Upper lobe of left lung (tissue), 6 donors: ENCODE measurements around the gene GSTM5. TPM values are rescaled to one million over a fixed set of nuclear protein-coding genes. Genes with fewer than 3 reads are reported as not detected.
"Not testable (repeated sequence)": the region's sequence is repeated elsewhere in the genome, so short reads cannot be mapped to it uniquely, and the experiment has no call there.

Experiments
- ATAC-seq, 2 donors: fragments of 200-7000 bp; cut with Tn5 transposase; one replicate each; pipeline ENCODE4 v1.9.1; 2022; ENCODE audit warnings: mild to moderate bottlenecking in 2 of 2, moderate library complexity in 2 of 2; ENCODE audit not compliant: low FRiP score in 2 of 2
- DNase-seq, 2 donors: peaks; one replicate each; pipeline ENCODE4 v3.0.0-alpha.2; 2019 to 2020
- H3K27ac ChIP-seq, 4 donors: fragments of 200-600 bp; sonication (generic); one replicate each; pipeline ENCODE4 v1.5.1; 2016 to 2019
- H3K27me3 ChIP-seq, 4 donors: fragments of 200-600 bp; sonication (generic); one replicate each; pipeline ENCODE4 v1.5.1; 2017 to 2019
- H3K36me3 ChIP-seq, 4 donors: fragments of 200-600 bp; sonication (generic); one replicate each; pipeline ENCODE4 v1.5.1; 2016 to 2019
- H3K4me1 ChIP-seq, 4 donors: fragments of 200-600 bp; sonication (generic); one replicate each; pipeline ENCODE4 v1.5.1; 2018 to 2019
- H3K4me3 ChIP-seq, 4 donors: fragments of 200-600 bp; sonication (generic); one replicate each; pipeline ENCODE4 v1.5.1; 2017 to 2019; ENCODE audit warnings: mild to moderate bottlenecking in 2 of 4, moderate library complexity in 1 of 4
- H3K9me3 ChIP-seq, 4 donors: fragments of 200-600 bp; sonication (generic); one replicate each; pipeline ENCODE4 v1.5.1; 2018 to 2019
- CTCF ChIP-seq, 6 experiments: fragments of 450-650 bp in 4 of 6; fragments of 200-600 bp in 2 of 6; sonication (generic) in 2 of 6; IDR thresholded peaks; one replicate each; pipeline ENCODE4 v1.5.1; 2016 to 2019; ENCODE audit warnings: antibody characterized with exemption in 6 of 6
- EP300 ChIP-seq, 4 donors: sonication (generic); formaldehyde crosslinking; IDR thresholded peaks; one replicate each; pipeline ENCODE4 v1.5.1; 2017; ENCODE audit warnings: antibody characterized with exemption in 4 of 4, control low read depth in 2 of 4
- POLR2A ChIP-seq, 4 donors: fragments of 450-650 bp; IDR thresholded peaks; one replicate each; pipeline ENCODE4 v1.5.1; 2016 to 2017; ENCODE audit warnings: antibody characterized with exemption in 4 of 4, mild to moderate bottlenecking in 2 of 4
- POLR2AphosphoS5 ChIP-seq, 2 donors: sonication (generic); formaldehyde crosslinking; IDR thresholded peaks; one replicate each; pipeline ENCODE4 v1.5.1; 2017; ENCODE audit warnings: antibody characterized with exemption in 2 of 2
- WGBS, 2 donors: methylation state at CpG; one replicate each; pipeline ENCODE4 v1.1.5; 2017 to 2018; 5-methylcytosine and 5-hydroxymethylcytosine counted together
- total RNA-seq, 6 donors: library from RNA; depleted of rRNA in 4 of 6; stranded (reverse); fragments of >200 nt in 4 of 6; gene quantifications; one replicate each; pipeline versions ENCODE4 v1.1.0 to v1.2.1, GENCODE V29; 2016 to 2021
- donor health status: DM: no; HTN: no; CAD: no; lungs with moderate emphysema.
- donor health status: DM: no; HTN: yes; CAD: no; lungs with severe emphysema.

GSTM5 gene
- total RNA-seq, 6 donors from 2014 or later: 1.00 to 24.3 (median 8.3) TPM

GRCh38 chr1:109764561-109765482, 52.8 kb downstream of the GSTM5 start:
- no peaks in the 10 kb centered on the region for H3K27me3 ChIP-seq
- TF ChIP-seq POLR2AphosphoS5 (IDR thresholded peaks at IDR 0.05): no peak
- TF ChIP-seq POLR2A (IDR thresholded peaks at IDR 0.05): no peak
- TF ChIP-seq CTCF (IDR thresholded peaks at IDR 0.05): no peak
- TF ChIP-seq EP300 (IDR thresholded peaks at IDR 0.05): no peak
- H3K4me1 ChIP-seq: peaks cover 6 to 9% (median 9%) of the 10 kb centered on the region in 4 donors
- H3K36me3 ChIP-seq: no peaks in the 10 kb centered on the region
- DNase-seq (peak in 1 of 2 donors; percentile 15), ATAC-seq (no peak)
- H3K4me3 ChIP-seq: no peak overlapping the region
- no peaks in the 10 kb centered on the region for H3K9me3 ChIP-seq
- H3K27ac ChIP-seq: no peak overlapping the region
- WGBS, 2 donors: 89 to 93% methylated on average over 13 of the region's 13 CpGs

DNA sequence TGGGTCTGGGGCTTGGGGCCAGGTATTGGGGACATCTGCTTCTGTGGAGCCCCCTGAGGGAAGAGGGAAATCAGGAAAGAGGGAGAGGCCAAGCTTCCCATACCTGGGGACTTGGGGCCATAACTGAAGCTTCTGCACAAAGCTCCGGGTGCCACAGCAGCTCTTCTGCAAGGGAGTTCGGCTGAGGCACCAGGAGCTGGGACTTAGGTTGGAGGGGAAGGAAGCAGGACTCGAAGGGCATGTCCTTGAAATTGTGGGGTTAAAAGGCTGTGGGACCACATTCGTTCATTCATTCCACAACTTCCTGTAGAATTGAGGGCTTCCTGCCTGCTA, 53.4 kb downstream of the GSTM5 start:
- Histone ChIP-seq H3K27ac (no peak overlapping the region), H3K36me3 (no peaks in the 10 kb centered on the region), H3K27me3 (no peaks in the 10 kb centered on the region), H3K4me1 (peaks cover 6 to 9% (median 9%) of the 10 kb centered on the region in 4 donors), H3K9me3 (no peaks in the 10 kb centered on the region), H3K4me3 (no peak overlapping the region)
- WGBS, 2 donors: 63 to 66% methylated on average over 3 to 4 of the region's 4 CpGs
- ATAC-seq: no peak
- peak in 1 of 2 donors; percentile 8 for DNase-seq
- TF ChIP-seq POLR2AphosphoS5 (IDR thresholded peaks at IDR 0.05) (no peak), CTCF (IDR thresholded peaks at IDR 0.05) (no peak), POLR2A (IDR thresholded peaks at IDR 0.05) (no peak), EP300 (IDR thresholded peaks at IDR 0.05) (no peak)

DNA sequence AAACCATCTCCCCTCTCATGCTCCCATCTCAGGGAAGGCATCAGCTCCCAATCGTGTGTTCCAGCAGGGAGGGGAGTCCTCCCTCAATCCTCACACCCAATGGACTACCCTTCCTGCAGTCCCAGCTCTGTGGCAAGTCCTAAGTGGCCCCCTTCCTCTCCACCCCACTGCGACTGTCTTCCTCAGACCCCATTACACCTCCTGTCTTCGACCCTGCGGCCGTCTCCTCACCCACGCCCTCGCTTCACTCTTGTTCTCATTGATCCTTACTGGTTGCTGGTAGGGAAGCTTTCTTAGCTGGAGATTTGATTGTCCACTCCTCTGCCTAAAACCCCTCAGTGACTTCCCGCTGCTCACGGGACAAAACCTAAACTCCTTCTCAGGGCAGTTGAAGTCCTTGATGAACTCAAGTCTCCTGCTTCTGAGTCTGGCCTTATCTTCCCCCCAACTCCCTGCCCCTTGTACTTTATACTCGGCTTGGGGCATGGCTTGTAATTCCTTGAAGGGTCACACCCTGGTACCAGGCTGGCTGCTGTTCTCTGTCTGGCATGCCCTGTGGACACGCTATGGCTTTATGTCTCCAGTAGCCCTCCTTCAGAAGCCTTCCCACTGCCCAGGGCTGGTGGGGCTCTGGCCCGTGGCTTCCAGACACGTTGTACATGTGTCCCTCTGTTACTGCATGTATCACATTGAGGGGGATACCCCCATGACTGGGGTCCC, 54.0 kb downstream of the GSTM5 start:
- Histone ChIP-seq H3K27me3 (no peaks in the 10 kb centered on the region), H3K4me1 (peaks cover 6 to 9% (median 9%) of the 10 kb centered on the region in 4 donors), H3K9me3 (no peaks in the 10 kb centered on the region), H3K27ac (no peak overlapping the region), H3K4me3 (no peak overlapping the region), H3K36me3 (no peaks in the 10 kb centered on the region)
- 67 to 84% methylated on average over 13 of the region's 13 CpGs for WGBS, 2 donors
- no peak for TF ChIP-seq CTCF (IDR thresholded peaks at IDR 0.05)
- no peak for TF ChIP-seq POLR2A (IDR thresholded peaks at IDR 0.05)
- no peak for TF ChIP-seq EP300 (IDR thresholded peaks at IDR 0.05)
- TF ChIP-seq POLR2AphosphoS5 (IDR thresholded peaks at IDR 0.05): no peak
- ATAC-seq (no peak), DNase-seq (peak in 1 of 2 donors; percentile 12)

GRCh38 chr1:109766991-109767636, 55.1 kb downstream of the GSTM5 start:
- H3K27me3 ChIP-seq, H3K4me1 ChIP-seq, ATAC-seq, H3K27ac ChIP-seq, H3K36me3 ChIP-seq, H3K9me3 ChIP-seq, H3K4me3 ChIP-seq: not testable (repeated sequence)
- peak in 1 of 2 donors; percentile 15 for DNase-seq
- WGBS, 2 donors: 79 to 87% methylated on average over 17 of the region's 17 CpGs

Other genes starting within 250 kb of the GSTM5 start
- 1 to 10 TPM in 4 of 6 donors, under 1 TPM in 2; 0.30 to 3.1 (median 1.1) TPM for gene SYPL2, start 245.7 kb upstream of the GSTM5 start, total RNA-seq
- 10 to 100 TPM in 1 of 6 donors, 1 to 10 TPM in 5; 2.3 to 19.9 (median 5.3) TPM for gene ATXN7L2, start 228.3 kb upstream of the GSTM5 start, total RNA-seq
- gene CYB561D1, start 218.2 kb upstream of the GSTM5 start, total RNA-seq: 10 to 100 TPM in 3 of 6 donors, 1 to 10 TPM in 3; 4.2 to 16.4 (median 9.9) TPM
- gene AMIGO1, start 202.5 kb upstream of the GSTM5 start, total RNA-seq: 10 to 100 TPM in 2 of 6 donors, 1 to 10 TPM in 4; 1.0 to 11.8 (median 8.3) TPM
- gene GPR61, start 172.4 kb upstream of the GSTM5 start, total RNA-seq: not detected
- 1 to 10 TPM; 2.2 to 9.0 (median 6.0) TPM for gene GNAI3, start 163.6 kb upstream of the GSTM5 start, total RNA-seq
- under 1 TPM in 2 of 6 donors, not detected in 4; 0.20 to 0.46 TPM for gene GNAT2, start 92.6 kb upstream of the GSTM5 start, total RNA-seq
- 100 to 1,000 TPM in 1 of 6 donors, 10 to 100 TPM in 5; 39.5 to 183 (median 58.9) TPM for gene AMPD2, start 92.4 kb upstream of the GSTM5 start, total RNA-seq
- 10 to 100 TPM; 10.7 to 28.3 (median 15.9) TPM for gene GSTM4, start 56.2 kb upstream of the GSTM5 start, total RNA-seq
- 100 to 1,000 TPM in 1 of 6 donors, 10 to 100 TPM in 5; 19.0 to 263 (median 31.6) TPM for gene GSTM2, start 44.2 kb upstream of the GSTM5 start, total RNA-seq
- gene GSTM1, start 24.4 kb upstream of the GSTM5 start, total RNA-seq: 10 to 100 TPM in 2 of 6 donors, not detected in 4; 11.8 to 33.0 TPM
- gene GSTM3, start 28.8 kb downstream of the GSTM5 start, total RNA-seq: 10 to 100 TPM in 3 of 6 donors, 1 to 10 TPM in 3; 4.9 to 23.3 (median 11.2) TPM
- gene EPS8L3, start 51.7 kb downstream of the GSTM5 start, total RNA-seq: under 1 TPM in 1 of 6 donors, not detected in 5; 0.20 TPM
- gene CSF1, start 198.6 kb downstream of the GSTM5 start, total RNA-seq: 100 to 1,000 TPM in 1 of 6 donors, 10 to 100 TPM in 5; 19.4 to 106 (median 36.5) TPM